ENCODE data around the gene ADGRV1.

The ADGRV1 gene

DNA sequence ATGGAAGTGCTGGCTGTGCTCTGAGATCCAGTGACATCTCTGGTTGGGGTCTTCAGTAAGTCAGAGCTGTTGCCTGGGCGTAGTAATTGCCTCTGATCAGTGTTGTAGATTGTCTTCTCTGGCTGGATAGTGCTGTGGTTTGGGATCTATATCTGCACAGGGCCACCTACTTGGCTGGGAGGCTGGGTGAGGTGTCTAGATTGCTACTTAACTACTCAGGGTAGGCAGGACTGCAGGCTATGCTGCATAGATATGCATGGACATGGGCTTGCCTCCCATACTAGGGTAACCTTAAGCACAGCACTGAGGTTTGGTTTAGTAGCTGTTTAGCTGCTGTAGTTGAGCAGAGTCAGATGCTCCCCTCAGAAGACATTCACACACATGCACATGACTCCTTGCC is 181.0 kb downstream of the ADGRV1 start:
- H3K36me3 ChIP-seq (ENCODE audit: insufficient read depth, low read length), result no peaks in the 10 kb centered on the region
- TF ChIP-seq, protein P1, sequence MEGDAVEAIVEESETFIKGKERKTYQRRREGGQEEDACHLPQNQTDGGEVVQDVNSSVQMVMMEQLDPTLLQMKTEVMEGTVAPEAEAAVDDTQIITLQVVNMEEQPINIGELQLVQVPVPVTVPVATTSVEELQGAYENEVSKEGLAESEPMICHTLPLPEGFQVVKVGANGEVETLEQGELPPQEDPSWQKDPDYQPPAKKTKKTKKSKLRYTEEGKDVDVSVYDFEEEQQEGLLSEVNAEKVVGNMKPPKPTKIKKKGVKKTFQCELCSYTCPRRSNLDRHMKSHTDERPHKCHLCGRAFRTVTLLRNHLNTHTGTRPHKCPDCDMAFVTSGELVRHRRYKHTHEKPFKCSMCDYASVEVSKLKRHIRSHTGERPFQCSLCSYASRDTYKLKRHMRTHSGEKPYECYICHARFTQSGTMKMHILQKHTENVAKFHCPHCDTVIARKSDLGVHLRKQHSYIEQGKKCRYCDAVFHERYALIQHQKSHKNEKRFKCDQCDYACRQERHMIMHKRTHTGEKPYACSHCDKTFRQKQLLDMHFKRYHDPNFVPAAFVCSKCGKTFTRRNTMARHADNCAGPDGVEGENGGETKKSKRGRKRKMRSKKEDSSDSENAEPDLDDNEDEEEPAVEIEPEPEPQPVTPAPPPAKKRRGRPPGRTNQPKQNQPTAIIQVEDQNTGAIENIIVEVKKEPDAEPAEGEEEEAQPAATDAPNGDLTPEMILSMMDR (conservative IDR thresholded peaks at IDR 0.05; ENCODE audit: low read length), result no peak
- TF ChIP-seq EZH2phosphoT487 (IDR thresholded peaks at IDR 0.05; ENCODE audit: borderline replicate concordance), result no peak

DNA sequence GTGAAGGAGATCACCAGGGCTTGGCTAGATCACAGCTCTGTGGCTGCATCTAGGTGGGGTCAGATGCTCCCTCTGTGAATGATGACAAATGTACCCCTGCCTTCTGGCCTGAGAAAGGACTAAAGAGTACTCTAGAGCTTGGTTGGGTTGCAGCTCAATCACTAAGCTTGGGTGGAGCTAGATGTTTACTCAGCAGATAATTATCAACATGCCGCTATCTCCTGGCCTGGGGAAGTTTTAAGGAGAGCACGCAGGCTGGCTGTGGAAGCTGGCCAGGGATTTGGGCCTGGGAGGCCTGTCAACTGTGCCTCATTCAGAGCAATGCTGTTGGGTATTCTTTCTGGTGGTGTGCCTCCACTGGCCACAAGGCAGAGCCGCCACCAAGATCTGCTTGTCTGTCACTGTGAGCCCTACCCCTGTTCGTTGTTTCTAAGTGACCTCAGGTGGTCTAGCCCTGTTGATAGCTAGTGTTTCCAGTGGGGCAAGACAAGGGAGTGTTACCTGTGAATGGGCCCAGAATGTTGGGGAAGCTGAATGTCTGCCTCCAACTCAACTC is 181.7 kb downstream of the ADGRV1 start:
- no peaks in the 10 kb centered on the region for H3K9me2 ChIP-seq (replicated peaks; ENCODE audit: low read depth, low read length)
- no peaks in the 10 kb centered on the region for H3F3A ChIP-seq (ENCODE audit: low read depth)
- no peaks in the 10 kb centered on the region for H3K36me3 ChIP-seq (ENCODE audit: insufficient read depth, low read length)
- H4K20me1 ChIP-seq (ENCODE audit: insufficient read depth, low read length, poor library complexity, severe bottlenecking), result no peaks in the 10 kb centered on the region
- no peak overlapping the region for H3K4me2 ChIP-seq (ENCODE audit: low read depth, low read length, poor library complexity, severe bottlenecking)
- TF ChIP-seq, protein P1 (conservative IDR thresholded peaks at IDR 0.05; ENCODE audit: low read length), result no peak
- TF ChIP-seq EZH2phosphoT487 (IDR thresholded peaks at IDR 0.05; ENCODE audit: borderline replicate concordance), result no peak
- no peak overlapping the region for H3K4me3 ChIP-seq (ENCODE audit: low read length, poor library complexity, severe bottlenecking)
- H3K79me2 ChIP-seq (ENCODE audit: insufficient read depth, low read length), result no peaks in the 10 kb centered on the region
- no peaks in the 10 kb centered on the region for H3K27me3 ChIP-seq (ENCODE audit: insufficient read depth, low read length, poor library complexity, severe bottlenecking)
- H2AFZ ChIP-seq (ENCODE audit: low read length), result no peak overlapping the region
- no peaks in the 10 kb centered on the region for H3K4me1 ChIP-seq (ENCODE audit: insufficient read depth, low read length, poor library complexity, severe bottlenecking)
- H3K9ac ChIP-seq (ENCODE audit: low read depth, low read length, poor library complexity, severe bottlenecking), result no peak overlapping the region
- no peaks in the 10 kb centered on the region for H3K9me3 ChIP-seq (ENCODE audit: insufficient read depth, low read depth, low read length)

More for the DNA sequence above, 181.0 kb downstream of the ADGRV1 start:
- Histone ChIP-seq H3K79me2 (ENCODE audit: insufficient read depth, low read length) (no peaks in the 10 kb centered on the region), H3K4me3 (ENCODE audit: low read length, poor library complexity, severe bottlenecking) (no peak overlapping the region), H3F3A (ENCODE audit: low read depth) (no peaks in the 10 kb centered on the region), H4K20me1 (ENCODE audit: insufficient read depth, low read length, poor library complexity, severe bottlenecking) (no peaks in the 10 kb centered on the region), H3K27me3 (ENCODE audit: insufficient read depth, low read length, poor library complexity, severe bottlenecking) (no peaks in the 10 kb centered on the region), H3K9ac (ENCODE audit: low read depth, low read length, poor library complexity, severe bottlenecking) (no peak overlapping the region), H3K4me1 (ENCODE audit: insufficient read depth, low read length, poor library complexity, severe bottlenecking) (no peaks in the 10 kb centered on the region), H3K9me2 (replicated peaks; ENCODE audit: low read depth, low read length) (no peaks in the 10 kb centered on the region), H3K4me2 (ENCODE audit: low read depth, low read length, poor library complexity, severe bottlenecking) (no peak overlapping the region), H3K9me3 (ENCODE audit: insufficient read depth, low read depth, low read length) (no peaks in the 10 kb centered on the region), H2AFZ (ENCODE audit: low read length) (no peak overlapping the region)

DNA sequence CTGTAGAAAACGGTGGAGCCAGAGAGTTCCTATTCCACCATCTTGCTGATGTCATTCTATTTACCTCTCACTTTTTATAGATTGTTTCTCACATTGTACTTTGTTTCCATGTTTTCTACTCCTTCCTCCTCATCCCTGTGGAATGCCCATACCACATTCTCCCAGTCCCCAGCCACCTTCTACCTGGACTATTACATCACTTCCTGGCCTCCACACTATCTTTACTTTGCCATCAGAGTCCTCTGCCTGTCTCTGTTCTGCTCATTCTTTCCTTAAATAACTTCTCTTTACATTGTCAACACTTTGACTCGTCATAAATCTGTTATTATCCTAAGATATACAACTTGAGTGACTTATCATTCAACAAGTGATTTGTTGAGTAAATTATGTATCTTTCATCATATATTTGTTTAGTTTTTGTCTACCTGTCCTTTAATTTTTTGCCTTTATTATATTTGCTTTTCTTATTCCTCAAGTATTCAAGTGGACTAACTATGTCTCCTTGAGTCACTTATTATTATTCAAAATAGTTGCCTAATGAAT is 182.5 kb downstream of the ADGRV1 start:
- Histone ChIP-seq H3K4me3 (ENCODE audit: low read length, poor library complexity, severe bottlenecking) (no peak overlapping the region), H3K79me2 (ENCODE audit: insufficient read depth, low read length) (no peaks in the 10 kb centered on the region), H3K9ac (ENCODE audit: low read depth, low read length, poor library complexity, severe bottlenecking) (no peak overlapping the region), H3K4me1 (ENCODE audit: insufficient read depth, low read length, poor library complexity, severe bottlenecking) (no peaks in the 10 kb centered on the region), H2AFZ (ENCODE audit: low read length) (no peak overlapping the region), H4K20me1 (ENCODE audit: insufficient read depth, low read length, poor library complexity, severe bottlenecking) (no peaks in the 10 kb centered on the region), H3K9me2 (replicated peaks; ENCODE audit: low read depth, low read length) (no peaks in the 10 kb centered on the region), H3K4me2 (ENCODE audit: low read depth, low read length, poor library complexity, severe bottlenecking) (no peak overlapping the region), H3K9me3 (ENCODE audit: insufficient read depth, low read depth, low read length) (no peaks in the 10 kb centered on the region), H3F3A (ENCODE audit: low read depth) (no peaks in the 10 kb centered on the region), H3K36me3 (ENCODE audit: insufficient read depth, low read length) (no peaks in the 10 kb centered on the region), H3K27me3 (ENCODE audit: insufficient read depth, low read length, poor library complexity, severe bottlenecking) (no peaks in the 10 kb centered on the region)
- TF ChIP-seq EZH2phosphoT487 (IDR thresholded peaks at IDR 0.05; ENCODE audit: borderline replicate concordance), result no peak
- TF ChIP-seq, protein P1 (conservative IDR thresholded peaks at IDR 0.05; ENCODE audit: low read length), result no peak

Data from Loucy (cell line).